ENCODE data around the gene ZNF556. TPM values are rescaled to one million over a fixed set of nuclear protein-coding genes. Genes with fewer than 3 reads are reported as not detected.

ZNF556 gene
- total and polyA plus RNA-seq, 10 of the 15 experiments (the other 5 are each of a cell fraction or from before 2014, with no cell fraction given): not detected

- TF ChIP-seq SMAD1 (IDR thresholded peaks at IDR 0.05; ENCODE audit: low read depth, partially characterized antibody) (no peak), RELA (IDR thresholded peaks at IDR 0.05; ENCODE audit: borderline replicate concordance, partially characterized antibody) (no peak)
Observed at GRCh38 chr19:2856457-2857050, 10.6 kb upstream of the ZNF556 start (continued).

- WGBS (ENCODE audit: insufficient coverage, insufficient replicate concordance, low lambda C conversion rate, missing lambda C conversion rate): 88% methylated on average over 27 of the region's 27 CpGs
- no peak overlapping the region for H3K27ac ChIP-seq (ENCODE audit: control insufficient read depth, insufficient read depth)
- peaks cover 16% of the 10 kb centered on the region for H3K9me3 ChIP-seq (replicated peaks; ENCODE audit: control insufficient read depth, insufficient read depth, low read length)
- H3K9ac ChIP-seq (ENCODE audit: control insufficient read depth, insufficient read depth, low read length): no peak overlapping the region
- H3K4me1 ChIP-seq (ENCODE audit: control insufficient read depth, insufficient read depth, low read length): no peaks in the 10 kb centered on the region
- H3K4me2 ChIP-seq (ENCODE audit: control insufficient read depth, insufficient read depth): no peak overlapping the region
- H3K27me3 ChIP-seq (replicated peaks in 1 of 2; ENCODE audit: control insufficient read depth in 2 of 2, insufficient read depth in 2 of 2, low read length in 1 of 2): no peaks in the 10 kb centered on the region
- SMC1A ChIA-PET (ENCODE audit: uncharacterized antibody, unreplicated experiment): no interaction called here
- H3K36me3 ChIP-seq (ENCODE audit: control insufficient read depth in 2 of 2, insufficient read depth in 2 of 2, low read length in 1 of 2): no peaks in the 10 kb centered on the region
- intact Hi-C loops (cut with micrococcal nuclease; ENCODE audit: unreplicated experiment) (no loop called here), in situ Hi-C loops (cut with MboI) (no loop called here)
- DNase-seq (ENCODE audit: low read depth, low spot score) (no peak), ATAC-seq (no peak), FAIRE-seq (no peak)
- TF ChIP-seq SMARCA5 (IDR thresholded peaks at IDR 0.05) (no peak), CUX1 (IDR thresholded peaks at IDR 0.05; ENCODE audit: insufficient replicate concordance, low read depth, low read length) (no peak), ASH2L (IDR thresholded peaks at IDR 0.05; ENCODE audit: borderline replicate concordance, low read depth) (no peak), BCL11A (IDR thresholded peaks at IDR 0.05; ENCODE audit: low read depth, low read length) (no peak), RUNX3 (IDR thresholded peaks at IDR 0.05; ENCODE audit: low read length) (no peak), CHD1 (IDR thresholded peaks at IDR 0.05; ENCODE audit: low read depth, low read length) (no peak), ZZZ3 (IDR thresholded peaks at IDR 0.05; ENCODE audit: control insufficient read depth, insufficient read length, low read depth) (no peak)
- BruUV-seq (replicated peaks): no TSS peak
- H3K4me3 ChIP-seq: no peak overlapping the region
- CTCF ChIA-PET: no interaction called here
- no peaks in the 10 kb centered on the region for H3K79me2 ChIP-seq (ENCODE audit: control insufficient read depth, insufficient read depth, low read length)
- POLR2A ChIA-PET: no interaction called here
- H2AFZ ChIP-seq (ENCODE audit: control insufficient read depth, low read depth, low read length): no peak overlapping the region
- RAD21 ChIA-PET (ENCODE audit: unreplicated experiment): no interaction called here
- H4K20me1 ChIP-seq (ENCODE audit: control insufficient read depth, insufficient read depth): no peaks in the 10 kb centered on the region
Observed at GRCh38 chr19:2858864-2859263, 8.3 kb upstream of the ZNF556 start.

All from GM12878 (cell line).